ENCODE data around the gene GATAD2A.
A peak's percentile ranks its signal among the peaks of the same experiment; 100 is the strongest.

GRCh38 chr19:19385131-19385895 is 20.2 kb upstream of the GATAD2A start:
- TF ChIP-seq, protein P1, sequence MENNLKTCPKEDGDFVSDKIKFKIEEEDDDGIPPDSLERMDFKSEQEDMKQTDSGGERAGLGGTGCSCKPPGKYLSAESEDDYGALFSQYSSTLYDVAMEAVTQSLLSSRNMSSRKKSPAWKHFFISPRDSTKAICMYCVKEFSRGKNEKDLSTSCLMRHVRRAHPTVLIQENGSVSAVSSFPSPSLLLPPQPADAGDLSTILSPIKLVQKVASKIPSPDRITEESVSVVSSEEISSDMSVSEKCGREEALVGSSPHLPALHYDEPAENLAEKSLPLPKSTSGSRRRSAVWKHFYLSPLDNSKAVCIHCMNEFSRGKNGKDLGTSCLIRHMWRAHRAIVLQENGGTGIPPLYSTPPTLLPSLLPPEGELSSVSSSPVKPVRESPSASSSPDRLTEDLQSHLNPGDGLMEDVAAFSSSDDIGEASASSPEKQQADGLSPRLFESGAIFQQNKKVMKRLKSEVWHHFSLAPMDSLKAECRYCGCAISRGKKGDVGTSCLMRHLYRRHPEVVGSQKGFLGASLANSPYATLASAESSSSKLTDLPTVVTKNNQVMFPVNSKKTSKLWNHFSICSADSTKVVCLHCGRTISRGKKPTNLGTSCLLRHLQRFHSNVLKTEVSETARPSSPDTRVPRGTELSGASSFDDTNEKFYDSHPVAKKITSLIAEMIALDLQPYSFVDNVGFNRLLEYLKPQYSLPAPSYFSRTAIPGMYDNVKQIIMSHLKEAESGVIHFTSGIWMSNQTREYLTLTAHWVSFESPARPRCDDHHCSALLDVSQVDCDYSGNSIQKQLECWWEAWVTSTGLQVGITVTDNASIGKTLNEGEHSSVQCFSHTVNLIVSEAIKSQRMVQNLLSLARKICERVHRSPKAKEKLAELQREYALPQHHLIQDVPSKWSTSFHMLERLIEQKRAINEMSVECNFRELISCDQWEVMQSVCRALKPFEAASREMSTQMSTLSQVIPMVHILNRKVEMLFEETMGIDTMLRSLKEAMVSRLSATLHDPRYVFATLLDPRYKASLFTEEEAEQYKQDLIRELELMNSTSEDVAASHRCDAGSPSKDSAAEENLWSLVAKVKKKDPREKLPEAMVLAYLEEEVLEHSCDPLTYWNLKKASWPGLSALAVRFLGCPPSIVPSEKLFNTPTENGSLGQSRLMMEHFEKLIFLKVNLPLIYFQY (CRISPR knock-in tag; IDR thresholded peaks at IDR 0.05; ENCODE audit: borderline replicate concordance): no peak
- no peak for TF ChIP-seq ZFP36 (IDR thresholded peaks at IDR 0.05; ENCODE audit: borderline replicate concordance, low read depth, low read length, partially characterized antibody)
- TF ChIP-seq POLR2A (IDR thresholded peaks at IDR 0.05; ENCODE audit: insufficient read depth in 1 of 2, low read depth in 2 of 2, low read length in 2 of 2): peak in 1 of 2 experiments; percentile 49; a peak in 2 of 4 replicates
- no peak for TF ChIP-seq MAF1 (CRISPR knock-in tag; IDR thresholded peaks at IDR 0.05; ENCODE audit: borderline replicate concordance)
- no peak for TF ChIP-seq TCF7L2 (IDR thresholded peaks at IDR 0.05; ENCODE audit: low read depth, low read length)
- no peak for TF ChIP-seq ZNF10 (CRISPR knock-in tag; IDR thresholded peaks at IDR 0.05; ENCODE audit: borderline replicate concordance, low read depth)
- peak; percentile 44 for TF ChIP-seq CTCF (CRISPR knock-in tag; IDR thresholded peaks at IDR 0.05)
